H1 (cell line): ENCODE measurements around the gene MIPEP.

Experiments
- CBX5 ChIP-seq: fragments of 300-800, 300-1000 bp; sonication (generic); IDR thresholded peaks from 2 replicates; pipeline ENCODE4 v1.7.1; 2016; ENCODE audit warnings: antibody characterized with exemption, low read length, low read depth
- CHD2 ChIP-seq: IDR thresholded peaks from 2 replicates; pipeline ENCODE4 v1.6.1; 2012; ENCODE audit warnings: low read length, improper control_type of control experiment
- CTCF ChIP-seq, 3 experiments: IDR thresholded peaks; 1 replicate in 2 of 3; 2 replicates in 1 of 3; pipeline versions ENCODE4 v1.5.1 to v1.6.1; 2011; ENCODE audit warnings: low read length in 3 of 3, mild to moderate bottlenecking in 3 of 3, inconsistent platforms in 2 of 3, low read depth in 1 of 3, moderate library complexity in 1 of 3; ENCODE audit not compliant: insufficient read depth in 1 of 3; ENCODE audit errors: control extremely low read depth in 1 of 3
- POLR2A ChIP-seq, 2 experiments: IDR thresholded peaks; 1 replicate in 1 of 2; 2 replicates in 1 of 2; pipeline ENCODE4 v1.6.1; 2011; ENCODE audit warnings: low read depth in 2 of 2, low read length in 2 of 2, mild to moderate bottlenecking in 2 of 2; ENCODE audit errors: control extremely low read depth in 1 of 2
- SAP30 ChIP-seq: fragments of 300-600 bp; sonication (generic); IDR thresholded peaks from 2 replicates; pipeline ENCODE4 v1.7.1; 2012; ENCODE audit warnings: low read length, moderate library complexity, mild to moderate bottlenecking, inconsistent platforms; ENCODE audit not compliant: insufficient read depth, insufficient replicate concordance
- SIX5 ChIP-seq: IDR thresholded peaks from 2 replicates; pipeline ENCODE4 v1.6.1; 2011; ENCODE audit warnings: mild to moderate bottlenecking, low read depth, low read length
- TCF12 ChIP-seq: IDR thresholded peaks from 2 replicates; pipeline ENCODE4 v1.6.1; 2011; ENCODE audit warnings: low read depth, mild to moderate bottlenecking, low read length

- no peak for TF ChIP-seq CTCF (IDR thresholded peaks at IDR 0.05; ENCODE audit: control extremely low read depth in 1 of 3, insufficient read depth in 1 of 3, low read depth in 1 of 3, low read length in 3 of 3)
- TF ChIP-seq SIX5, result no peak
- TF ChIP-seq POLR2A (IDR thresholded peaks at IDR 0.05; ENCODE audit: control extremely low read depth in 1 of 2, low read depth in 2 of 2, low read length in 2 of 2), result no peak
- TF ChIP-seq TCF12, result no peak
- no peak for TF ChIP-seq CBX5
- no peak for TF ChIP-seq SAP30
- TF ChIP-seq CHD2, result no peak
Measured at GRCh38 chr13:23849670-23850069, 39.5 kb downstream of the MIPEP start.
